ENCODE results near the gene WNT7B.

- TF ChIP-seq CTCF (IDR thresholded peaks at IDR 0.05) (no peak), ZFX (IDR thresholded peaks at IDR 0.05; ENCODE audit: borderline replicate concordance) (no peak)
Observed at GRCh38 chr22:45969801-45970470, 7.0 kb downstream of the WNT7B start.
